AG09309 (cell line): ENCODE measurements around the gene LAGE3.

ENCODE experiments used
- DNase-seq: peaks from one replicate; pipeline ENCODE4 v3.0.0-alpha.2; 2010; ENCODE audit warnings: low read depth
- H3K4me3 ChIP-seq: 2 replicates; pipeline ENCODE4 v1.5.1; 2011; ENCODE audit warnings: mild to moderate bottlenecking, low read depth, low read length, moderate library complexity; ENCODE audit not compliant: control insufficient read depth
- TF ChIP-seq, protein P1 (sequence below): IDR thresholded peaks from 2 replicates; pipeline ENCODE4 v1.5.1; 2011; ENCODE audit warnings: mild to moderate bottlenecking, low read depth, low read length, inconsistent platforms; ENCODE audit not compliant: insufficient read depth, control insufficient read depth; ENCODE audit errors: missing control alignments

LAGE3 gene

DNA sequence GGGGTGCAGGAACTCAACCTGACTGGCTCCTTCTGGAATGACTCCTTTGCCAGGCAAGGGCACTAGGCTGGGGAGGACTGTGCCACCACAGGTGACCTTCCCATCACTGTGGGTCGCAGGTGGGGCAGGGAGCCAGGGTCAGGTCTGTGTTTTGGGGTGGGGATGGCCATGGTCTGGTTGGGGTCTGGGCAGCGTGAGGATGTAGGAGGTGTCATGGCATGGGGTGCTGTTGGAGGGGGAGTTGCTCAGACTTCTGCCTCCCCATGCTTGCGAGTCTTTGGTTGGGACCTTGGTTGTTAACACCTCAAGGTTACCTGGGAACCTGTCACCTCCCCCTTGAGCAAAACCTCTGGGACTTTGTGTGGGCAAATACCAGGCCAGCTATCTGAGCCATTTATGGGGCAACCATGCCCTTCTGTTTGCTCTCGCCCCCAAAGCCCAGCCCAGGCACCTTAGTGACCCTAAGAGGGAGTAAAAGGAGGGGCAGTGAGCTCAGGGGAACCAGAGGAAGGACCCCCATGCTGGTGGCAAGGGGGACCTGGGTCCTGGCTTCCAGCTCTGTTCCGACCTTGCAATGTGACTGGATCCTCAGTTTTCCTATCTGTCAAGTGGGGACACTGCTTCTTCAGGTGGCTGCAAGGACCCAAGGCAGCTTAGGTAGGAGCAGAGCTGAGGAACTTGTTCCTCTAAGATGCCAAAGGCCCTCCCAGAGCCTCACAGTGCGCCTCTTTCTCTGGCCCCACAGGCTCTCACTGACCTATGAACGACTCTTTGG, 44.5 kb downstream of the LAGE3 start:
- DNase-seq: no peak
- TF ChIP-seq, protein P1, sequence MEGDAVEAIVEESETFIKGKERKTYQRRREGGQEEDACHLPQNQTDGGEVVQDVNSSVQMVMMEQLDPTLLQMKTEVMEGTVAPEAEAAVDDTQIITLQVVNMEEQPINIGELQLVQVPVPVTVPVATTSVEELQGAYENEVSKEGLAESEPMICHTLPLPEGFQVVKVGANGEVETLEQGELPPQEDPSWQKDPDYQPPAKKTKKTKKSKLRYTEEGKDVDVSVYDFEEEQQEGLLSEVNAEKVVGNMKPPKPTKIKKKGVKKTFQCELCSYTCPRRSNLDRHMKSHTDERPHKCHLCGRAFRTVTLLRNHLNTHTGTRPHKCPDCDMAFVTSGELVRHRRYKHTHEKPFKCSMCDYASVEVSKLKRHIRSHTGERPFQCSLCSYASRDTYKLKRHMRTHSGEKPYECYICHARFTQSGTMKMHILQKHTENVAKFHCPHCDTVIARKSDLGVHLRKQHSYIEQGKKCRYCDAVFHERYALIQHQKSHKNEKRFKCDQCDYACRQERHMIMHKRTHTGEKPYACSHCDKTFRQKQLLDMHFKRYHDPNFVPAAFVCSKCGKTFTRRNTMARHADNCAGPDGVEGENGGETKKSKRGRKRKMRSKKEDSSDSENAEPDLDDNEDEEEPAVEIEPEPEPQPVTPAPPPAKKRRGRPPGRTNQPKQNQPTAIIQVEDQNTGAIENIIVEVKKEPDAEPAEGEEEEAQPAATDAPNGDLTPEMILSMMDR: no peak
- H3K4me3 ChIP-seq: no peak overlapping the region

DNA sequence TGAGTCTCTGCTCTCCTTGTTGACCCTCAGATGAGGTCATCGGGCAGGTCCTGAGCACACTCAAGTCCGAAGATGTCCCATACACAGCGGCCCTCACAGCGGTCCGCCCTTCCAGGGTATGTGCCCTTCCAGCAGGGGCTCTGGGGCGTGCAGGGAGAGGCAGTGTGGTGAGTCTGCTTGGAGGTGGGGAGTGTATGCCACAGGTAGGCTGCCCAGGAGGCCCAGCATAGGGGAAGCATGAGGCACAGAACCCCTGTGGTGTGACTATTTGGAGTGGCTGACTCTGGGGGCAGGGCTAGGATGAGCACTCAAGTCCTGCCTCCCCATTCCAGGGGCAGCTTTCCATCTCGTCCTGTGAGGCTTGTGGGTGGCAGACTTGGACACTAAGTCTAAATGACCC, 45.5 kb downstream of the LAGE3 start:
- no peak for DNase-seq
- no peak overlapping the region for H3K4me3 ChIP-seq
- TF ChIP-seq, protein P1: no peak

DNA sequence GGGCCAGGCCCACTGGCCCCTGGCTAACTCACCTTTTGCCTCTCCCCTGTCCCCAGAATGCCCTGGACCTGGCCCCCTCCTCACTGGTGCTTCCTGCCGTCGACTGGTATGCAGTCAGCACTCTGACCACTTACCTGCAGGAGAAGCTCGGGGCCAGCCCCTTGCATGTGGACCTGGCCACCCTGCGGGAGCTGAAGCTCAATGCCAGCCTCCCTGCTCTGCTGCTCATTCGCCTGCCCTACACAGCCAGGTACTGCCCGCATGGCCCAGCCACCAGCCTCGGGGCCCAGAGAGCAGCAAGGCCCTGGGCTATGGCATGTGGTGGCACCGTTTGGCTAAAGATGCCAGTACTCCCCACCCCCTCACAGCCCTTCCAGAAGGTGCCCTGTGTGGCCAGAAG, 46.9 kb downstream of the LAGE3 start:
- DNase-seq: no peak
- TF ChIP-seq, protein P1: no peak
- no peak overlapping the region for H3K4me3 ChIP-seq

DNA sequence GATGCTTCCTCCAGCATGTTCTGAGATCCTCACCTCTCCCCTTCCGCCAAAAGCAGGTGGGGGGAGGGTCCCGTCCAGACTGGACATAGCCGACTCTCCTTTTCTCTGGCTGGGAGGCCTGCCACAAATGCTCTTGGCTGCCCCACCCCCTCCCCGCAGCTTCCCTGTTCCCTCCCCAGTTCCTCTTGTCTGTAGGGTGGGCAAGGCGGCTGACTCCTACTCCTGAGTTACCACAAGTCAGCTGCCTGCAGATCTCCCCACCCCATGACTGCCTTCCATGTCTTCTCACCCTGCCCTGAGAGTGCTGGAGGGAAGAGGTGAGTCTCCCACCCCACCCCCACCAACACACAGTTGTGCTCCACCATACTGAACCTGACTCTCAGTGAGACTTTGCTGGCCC, 47.7 kb downstream of the LAGE3 start:
- H3K4me3 ChIP-seq: no peak overlapping the region
- DNase-seq: no peak
- TF ChIP-seq, protein P1: no peak

DNA sequence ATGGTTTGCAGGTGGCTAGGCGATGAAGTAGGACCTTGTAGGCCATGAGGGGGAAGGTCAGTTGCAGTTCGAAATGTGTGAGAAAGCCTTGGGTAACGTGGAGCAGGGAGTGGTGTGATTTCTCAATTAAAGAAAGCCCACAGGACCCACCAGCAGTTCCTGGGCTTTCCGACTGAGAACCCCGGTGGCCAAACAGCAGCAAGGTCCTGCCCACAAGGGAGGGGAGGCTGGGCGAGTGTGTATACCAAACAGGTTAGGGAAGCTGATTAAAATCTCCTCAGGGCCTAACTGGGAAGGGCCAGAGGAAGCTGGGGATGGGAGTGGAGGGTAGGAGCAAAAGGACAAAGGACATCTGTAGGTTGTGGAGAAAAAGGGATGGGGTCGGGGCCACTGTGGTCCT, 48.2 kb downstream of the LAGE3 start:
- no peak for DNase-seq
- TF ChIP-seq, protein P1: no peak
- no peak overlapping the region for H3K4me3 ChIP-seq

DNA sequence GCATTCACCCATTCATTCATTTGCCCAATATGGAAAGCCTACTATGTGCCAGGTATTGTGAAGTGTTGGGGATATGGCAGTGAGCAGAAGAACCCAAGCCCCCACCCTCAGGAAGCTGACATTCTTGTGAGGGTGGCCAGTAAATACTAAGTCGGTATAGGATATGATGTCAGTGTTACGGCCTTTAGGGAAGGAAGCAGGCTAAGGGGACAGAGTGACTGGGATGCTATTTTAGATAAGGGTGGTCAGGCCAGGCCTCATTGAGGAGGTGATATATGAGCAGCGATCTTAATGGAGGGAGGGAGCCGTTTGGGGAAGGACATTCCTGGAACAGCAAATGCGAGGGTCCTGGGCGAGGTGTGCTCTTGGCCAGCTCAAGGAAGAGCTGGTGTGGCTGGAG, 48.6 kb downstream of the LAGE3 start:
- no peak overlapping the region for H3K4me3 ChIP-seq
- TF ChIP-seq, protein P1: no peak
- DNase-seq: no peak
